PFSK-1 (cell line): ENCODE results near the gene CARD10.

Experiments
- FOXP2 ChIP-seq: optimal IDR thresholded peaks from 2 replicates; pipeline ENCODE3; 2011; ENCODE audit warnings: borderline replicate concordance, control low read depth, inconsistent platforms; ENCODE audit not compliant: insufficient read depth; ENCODE audit errors: extremely low read length, extremely low read depth
- POLR2AphosphoS5 ChIP-seq: IDR thresholded peaks from 2 replicates; pipeline ENCODE4 v1.6.1; 2012; ENCODE audit warnings: low read depth, mild to moderate bottlenecking, control low read depth, low read length, moderate library complexity
- REST ChIP-seq, 2 experiments: IDR thresholded peaks; 2 replicates each; pipeline versions ENCODE4 v1.6.1 to v1.8.0; 2011 to 2012; ENCODE audit warnings: low read depth in 2 of 2, low read length in 2 of 2, control low read depth in 1 of 2, inconsistent platforms in 1 of 2, mild to moderate bottlenecking in 1 of 2, moderate library complexity in 1 of 2; ENCODE audit not compliant: insufficient read depth in 1 of 2
- SIN3A ChIP-seq: IDR thresholded peaks from 2 replicates; pipeline ENCODE4 v1.6.1; 2012; ENCODE audit warnings: mild to moderate bottlenecking, low read length, moderate library complexity, borderline replicate concordance; ENCODE audit not compliant: insufficient read depth
- TAF1 ChIP-seq: IDR thresholded peaks from 2 replicates; pipeline ENCODE4 v1.6.1; 2012; ENCODE audit warnings: low read length, control low read depth, borderline replicate concordance; ENCODE audit not compliant: insufficient read depth

- no peak for TF ChIP-seq REST (IDR thresholded peaks at IDR 0.05; ENCODE audit: insufficient read depth in 1 of 2, low read depth in 2 of 2, low read length in 2 of 2)
- no peak for TF ChIP-seq SIN3A
- no peak for TF ChIP-seq TAF1
- no peak for TF ChIP-seq POLR2AphosphoS5
- no peak for TF ChIP-seq FOXP2
These were observed 46.7 kb downstream of the CARD10 start for GRCh38 chr22:37472418-37473006.
